Hepatocyte (in vitro differentiated cells): Measurements from ENCODE around the gene TNPO3.

ENCODE experiments used
- EZH2 ChIP-seq: fragments of 200-600 bp; sonication (generic); IDR thresholded peaks from 2 replicates; pipeline ENCODE4 v1.6.1; 2016; ENCODE audit warnings: antibody characterized with exemption, mild to moderate bottlenecking, borderline replicate concordance
- TF ChIP-seq, protein P1 (sequence below): fragments of 200-600 bp; sonication (generic); IDR thresholded peaks from 2 replicates; pipeline ENCODE4 v1.5.1; 2016; ENCODE audit warnings: antibody characterized with exemption, mild to moderate bottlenecking; ENCODE audit not compliant: poor library complexity

DNA sequence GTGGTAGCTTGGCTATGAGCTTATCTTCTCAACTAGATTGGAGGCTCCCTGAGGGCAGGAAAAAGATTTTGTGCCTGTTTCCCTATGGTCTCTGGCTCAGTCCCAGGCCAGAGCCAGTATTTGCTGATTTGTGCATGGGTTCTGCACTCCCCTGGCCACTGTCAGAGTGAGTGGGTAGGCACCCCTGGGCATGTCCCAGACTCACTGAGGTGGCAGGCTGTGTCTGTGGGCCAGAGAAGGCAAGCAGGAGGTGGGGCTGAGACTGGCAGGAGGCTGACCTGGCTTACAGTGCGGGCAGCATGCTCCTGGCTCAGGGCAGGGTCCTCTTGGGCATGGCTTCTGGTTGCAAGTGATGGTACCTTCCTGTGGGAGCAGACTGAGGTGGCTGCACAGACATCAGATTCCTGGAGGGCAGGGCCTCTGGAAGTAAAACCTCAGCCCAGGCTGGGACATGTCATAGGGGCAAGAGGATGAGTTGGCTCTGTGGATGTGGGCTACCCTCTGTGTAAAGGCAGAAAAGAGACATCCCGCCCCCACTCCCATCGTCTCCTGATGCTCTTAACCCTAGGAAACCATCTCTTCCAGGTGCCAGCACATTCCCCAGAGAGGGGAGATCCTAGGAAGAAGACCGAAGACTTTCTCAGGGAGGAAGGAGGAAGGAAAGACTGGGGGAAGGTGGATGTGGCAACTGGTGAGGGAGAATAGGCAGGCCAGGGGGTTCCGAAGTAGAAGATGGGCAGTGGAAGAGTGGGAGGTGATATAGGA, 148.7 kb downstream of the TNPO3 start:
- TF ChIP-seq, protein P1, sequence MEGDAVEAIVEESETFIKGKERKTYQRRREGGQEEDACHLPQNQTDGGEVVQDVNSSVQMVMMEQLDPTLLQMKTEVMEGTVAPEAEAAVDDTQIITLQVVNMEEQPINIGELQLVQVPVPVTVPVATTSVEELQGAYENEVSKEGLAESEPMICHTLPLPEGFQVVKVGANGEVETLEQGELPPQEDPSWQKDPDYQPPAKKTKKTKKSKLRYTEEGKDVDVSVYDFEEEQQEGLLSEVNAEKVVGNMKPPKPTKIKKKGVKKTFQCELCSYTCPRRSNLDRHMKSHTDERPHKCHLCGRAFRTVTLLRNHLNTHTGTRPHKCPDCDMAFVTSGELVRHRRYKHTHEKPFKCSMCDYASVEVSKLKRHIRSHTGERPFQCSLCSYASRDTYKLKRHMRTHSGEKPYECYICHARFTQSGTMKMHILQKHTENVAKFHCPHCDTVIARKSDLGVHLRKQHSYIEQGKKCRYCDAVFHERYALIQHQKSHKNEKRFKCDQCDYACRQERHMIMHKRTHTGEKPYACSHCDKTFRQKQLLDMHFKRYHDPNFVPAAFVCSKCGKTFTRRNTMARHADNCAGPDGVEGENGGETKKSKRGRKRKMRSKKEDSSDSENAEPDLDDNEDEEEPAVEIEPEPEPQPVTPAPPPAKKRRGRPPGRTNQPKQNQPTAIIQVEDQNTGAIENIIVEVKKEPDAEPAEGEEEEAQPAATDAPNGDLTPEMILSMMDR, result no peak
- no peak for TF ChIP-seq EZH2
